GM21381 (cell line): ENCODE results near the gene ASTN2.

Source experiments
- ATAC-seq: cut with Tn5 transposase; IDR thresholded peaks from one replicate; pipeline ENCODE4 v1.9.1; 2021; ENCODE audit warnings: mild to moderate bottlenecking, moderate library complexity; ENCODE audit not compliant: unreplicated experiment

ASTN2 gene

GRCh38 chr9:117365438-117365837 is 49.4 kb downstream of the ASTN2 start:
- ATAC-seq = no peak

GRCh38 chr9:117363006-117363405 is 51.9 kb downstream of the ASTN2 start:
- ATAC-seq = no peak

GRCh38 chr9:117359910-117360309 is 54.9 kb downstream of the ASTN2 start:
- no peak for ATAC-seq

GRCh38 chr9:117355542-117355941 is 59.3 kb downstream of the ASTN2 start:
- no peak for ATAC-seq

- ATAC-seq = no peak
These were observed 59.9 kb downstream of the ASTN2 start for GRCh38 chr9:117354997-117355396.

GRCh38 chr9:117354244-117354847 is 60.5 kb downstream of the ASTN2 start:
- ATAC-seq = no peak

GRCh38 chr9:117344892-117345660 is 69.8 kb downstream of the ASTN2 start:
- ATAC-seq = no peak

GRCh38 chr9:117343427-117343826 is 71.4 kb downstream of the ASTN2 start:
- no peak for ATAC-seq

- no peak for ATAC-seq
These were observed 73.7 kb downstream of the ASTN2 start for GRCh38 chr9:117341151-117341550.

- ATAC-seq = no peak
These were observed 74.4 kb downstream of the ASTN2 start for GRCh38 chr9:117340422-117340821.

GRCh38 chr9:117335837-117336433 is 78.9 kb downstream of the ASTN2 start:
- ATAC-seq = no peak

GRCh38 chr9:117334101-117334500 is 80.8 kb downstream of the ASTN2 start:
- ATAC-seq = no peak

GRCh38 chr9:117325831-117326230 is 89.0 kb downstream of the ASTN2 start:
- no peak for ATAC-seq

- ATAC-seq = no peak
These were observed 89.6 kb downstream of the ASTN2 start for GRCh38 chr9:117325110-117325731.

- ATAC-seq = no peak
These were observed 91.5 kb downstream of the ASTN2 start for GRCh38 chr9:117323390-117323789.

GRCh38 chr9:117317192-117317591 is 97.7 kb downstream of the ASTN2 start:
- ATAC-seq = no peak

- no peak for ATAC-seq
These were observed 99.6 kb downstream of the ASTN2 start for GRCh38 chr9:117315236-117315635.

GRCh38 chr9:117313989-117314388 is 100.9 kb downstream of the ASTN2 start:
- no peak for ATAC-seq

- ATAC-seq = no peak
These were observed 107.2 kb downstream of the ASTN2 start for GRCh38 chr9:117307701-117308100.

- ATAC-seq = no peak
These were observed 108.8 kb downstream of the ASTN2 start for GRCh38 chr9:117306032-117306431.

- ATAC-seq = no peak
These were observed 109.4 kb downstream of the ASTN2 start for GRCh38 chr9:117305454-117305853.

GRCh38 chr9:117304549-117304948 is 110.3 kb downstream of the ASTN2 start:
- ATAC-seq = no peak
